Measurements from ENCODE around the gene CCDC85B.

- TF ChIP-seq RFX5 (IDR thresholded peaks at IDR 0.05; ENCODE audit: low read length) (no peak), RXRA (IDR thresholded peaks at IDR 0.05; ENCODE audit: borderline replicate concordance, low read depth) (no peak), TAF1 (IDR thresholded peaks at IDR 0.05; ENCODE audit: borderline replicate concordance, low read depth, low read length) (no peak), GABPA (IDR thresholded peaks at IDR 0.05; ENCODE audit: low read depth) (no peak), POLR2AphosphoS5 (IDR thresholded peaks at IDR 0.05; ENCODE audit: low read depth, low read length) (no peak), JUND (IDR thresholded peaks at IDR 0.05) (no peak), YY1 (IDR thresholded peaks at IDR 0.05; ENCODE audit: low read depth) (no peak)
- TF ChIP-seq, protein P1, sequence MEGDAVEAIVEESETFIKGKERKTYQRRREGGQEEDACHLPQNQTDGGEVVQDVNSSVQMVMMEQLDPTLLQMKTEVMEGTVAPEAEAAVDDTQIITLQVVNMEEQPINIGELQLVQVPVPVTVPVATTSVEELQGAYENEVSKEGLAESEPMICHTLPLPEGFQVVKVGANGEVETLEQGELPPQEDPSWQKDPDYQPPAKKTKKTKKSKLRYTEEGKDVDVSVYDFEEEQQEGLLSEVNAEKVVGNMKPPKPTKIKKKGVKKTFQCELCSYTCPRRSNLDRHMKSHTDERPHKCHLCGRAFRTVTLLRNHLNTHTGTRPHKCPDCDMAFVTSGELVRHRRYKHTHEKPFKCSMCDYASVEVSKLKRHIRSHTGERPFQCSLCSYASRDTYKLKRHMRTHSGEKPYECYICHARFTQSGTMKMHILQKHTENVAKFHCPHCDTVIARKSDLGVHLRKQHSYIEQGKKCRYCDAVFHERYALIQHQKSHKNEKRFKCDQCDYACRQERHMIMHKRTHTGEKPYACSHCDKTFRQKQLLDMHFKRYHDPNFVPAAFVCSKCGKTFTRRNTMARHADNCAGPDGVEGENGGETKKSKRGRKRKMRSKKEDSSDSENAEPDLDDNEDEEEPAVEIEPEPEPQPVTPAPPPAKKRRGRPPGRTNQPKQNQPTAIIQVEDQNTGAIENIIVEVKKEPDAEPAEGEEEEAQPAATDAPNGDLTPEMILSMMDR (IDR thresholded peaks at IDR 0.05): no peak
Observed at GRCh38 chr11:65900899-65901180, 10.4 kb downstream of the CCDC85B start.

Data from SK-N-SH (cell line).